AG10803 (cell line): ENCODE data around the gene RASAL3.

Experiments
- DNase-seq: peaks from one replicate; pipeline ENCODE4 v3.0.0; 2010; ENCODE audit warnings: low read depth
- H3K4me3 ChIP-seq: 2 replicates; pipeline ENCODE4 v1.5.1; 2011; ENCODE audit warnings: mild to moderate bottlenecking, low read length, control low read depth
- CTCF ChIP-seq: conservative IDR thresholded peaks from 2 replicates; pipeline ENCODE4 v1.5.1; 2011; ENCODE audit warnings: mild to moderate bottlenecking, low read length, control low read depth, inconsistent platforms

Gene RASAL3

GRCh38 chr19:15424692-15425272 is 39.6 kb downstream of the RASAL3 start:
- DNase-seq, result no peak

DNA sequence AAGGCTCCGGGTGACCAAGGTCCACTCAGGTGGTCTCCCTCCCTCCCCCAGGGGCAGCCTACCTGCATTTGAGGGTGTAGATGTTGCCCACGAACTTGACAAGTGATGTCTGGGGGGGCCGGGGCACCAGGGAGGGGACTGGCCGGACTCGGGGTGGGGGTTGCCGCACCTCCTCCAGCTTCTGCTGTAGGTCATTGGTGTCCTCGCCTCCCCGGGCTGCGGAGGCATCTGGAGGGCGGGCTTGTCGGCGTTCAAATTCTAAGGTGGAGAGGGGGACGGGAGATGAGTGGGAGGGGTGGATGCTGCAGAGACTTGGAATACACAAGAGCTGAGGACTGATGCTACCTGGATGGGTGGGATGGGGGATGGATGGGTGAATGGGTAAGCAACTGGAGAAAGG is 40.2 kb downstream of the RASAL3 start:
- TF ChIP-seq CTCF, result no peak
- H3K4me3 ChIP-seq, result no peak overlapping the region
- no peak for DNase-seq

More at GRCh38 chr19:15424692-15425272, 39.6 kb downstream of the RASAL3 start:
- TF ChIP-seq CTCF, result no peak
- no peak overlapping the region for H3K4me3 ChIP-seq

DNA sequence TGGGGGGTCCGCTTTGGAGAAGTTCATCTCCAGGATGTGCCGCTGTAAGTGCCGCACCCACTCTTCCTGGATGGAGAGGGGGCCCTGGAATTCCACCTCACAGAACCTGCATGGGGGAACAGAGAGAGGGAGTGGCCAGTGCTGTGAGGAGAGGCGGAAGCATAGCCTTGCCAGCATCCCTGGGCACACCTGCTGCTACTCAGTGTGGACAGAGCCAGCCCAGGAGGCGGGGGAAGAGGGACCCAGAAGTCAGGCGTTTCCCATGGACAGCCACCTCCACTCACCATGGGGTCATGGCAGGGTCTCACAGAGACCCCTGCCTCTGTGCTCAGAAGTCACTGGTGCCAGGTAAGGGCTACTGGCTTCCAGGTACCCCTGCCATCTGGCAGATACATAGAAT is 41.2 kb downstream of the RASAL3 start:
- no peak overlapping the region for H3K4me3 ChIP-seq
- no peak for TF ChIP-seq CTCF
- DNase-seq, result no peak

DNA sequence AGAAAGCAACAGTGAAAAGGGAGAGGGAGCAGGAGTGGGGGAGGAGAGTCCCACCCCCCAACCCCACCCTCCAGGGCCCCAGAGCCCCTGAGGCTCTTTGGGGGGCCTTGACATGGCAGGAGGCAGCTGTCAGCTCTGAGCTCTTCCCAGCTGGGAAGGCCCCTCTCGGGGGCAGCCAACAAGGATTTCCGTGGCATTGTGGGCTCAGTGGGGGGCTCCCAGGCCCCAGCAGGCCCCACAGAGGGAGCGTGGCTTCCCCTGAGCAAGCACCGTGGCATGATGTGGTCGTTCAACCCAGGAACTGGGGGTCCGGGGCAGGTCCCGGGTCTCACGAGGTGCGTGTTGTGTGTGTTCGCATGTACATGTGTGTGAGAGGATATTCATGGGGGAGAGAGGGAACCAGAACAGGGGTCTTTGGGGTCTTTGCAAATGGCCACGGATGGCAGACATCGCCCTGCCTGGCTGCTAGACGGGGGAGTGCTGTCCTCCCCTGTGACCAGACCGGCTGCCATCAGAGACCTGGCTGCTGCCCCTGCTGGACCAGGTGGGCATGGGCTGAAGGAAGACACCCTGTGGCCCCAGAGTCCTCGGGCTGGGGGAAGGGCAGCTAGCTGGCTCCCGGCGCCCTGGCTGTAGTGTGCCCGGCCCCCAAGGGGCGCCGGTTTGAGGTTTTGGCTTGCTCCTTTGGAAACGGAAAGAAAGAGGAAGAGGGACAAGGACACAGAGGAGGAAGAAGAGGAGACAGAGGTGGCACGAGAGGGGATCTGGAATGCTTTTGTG is 41.9 kb downstream of the RASAL3 start:
- no peak overlapping the region for H3K4me3 ChIP-seq
- DNase-seq, result no peak
- no peak for TF ChIP-seq CTCF

DNA sequence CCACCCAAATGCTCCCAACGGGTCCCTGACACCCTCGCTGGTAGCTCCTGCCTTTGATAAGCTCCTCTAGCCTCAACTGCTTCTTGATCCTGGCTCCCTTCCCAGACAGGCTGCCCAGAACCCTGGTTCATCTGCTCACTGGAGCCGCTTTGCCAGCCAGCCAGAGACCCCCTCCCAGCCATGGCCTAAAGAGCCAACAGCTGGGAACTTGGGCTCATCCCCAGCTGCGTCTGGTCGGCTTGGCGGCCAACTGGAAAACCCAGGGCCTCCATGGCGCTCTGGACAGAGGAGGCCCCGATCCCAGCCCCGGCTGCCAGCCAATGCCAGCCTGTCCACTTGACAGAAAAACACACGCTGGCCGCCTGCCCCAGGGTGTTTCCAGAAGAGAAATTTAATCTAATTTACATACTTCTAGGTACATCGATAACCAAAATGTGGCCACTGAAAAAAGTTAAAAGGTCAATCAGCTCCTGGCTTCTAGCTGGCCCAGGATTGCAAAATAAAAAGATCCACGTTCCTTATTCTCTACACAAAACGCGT is 42.6 kb downstream of the RASAL3 start:
- no peak overlapping the region for H3K4me3 ChIP-seq
- no peak for TF ChIP-seq CTCF
- DNase-seq, result no peak

- DNase-seq, result no peak
- TF ChIP-seq CTCF, result no peak
Observed at GRCh38 chr19:15421136-15421695, 43.1 kb downstream of the RASAL3 start.

More at GRCh38 chr19:15421136-15421695, 43.1 kb downstream of the RASAL3 start:
- H3K4me3 ChIP-seq, result no peak overlapping the region
